Gastrocnemius medialis (tissue), 4 donors: Measurements from ENCODE around the gene NAB2.

Experiments used
- POLR2A ChIP-seq, 2 donors: fragments of 450-650 bp; IDR thresholded peaks; one replicate each; pipeline ENCODE4 v1.6.1; 2017; ENCODE audit warnings: antibody characterized with exemption in 2 of 2, mild to moderate bottlenecking in 2 of 2, moderate library complexity in 2 of 2
- TF ChIP-seq, protein P1 (sequence below), 5 experiments: fragments of 450-650 bp in 3 of 5; fragments of 200-600 bp in 2 of 5; sonication (generic) in 2 of 5; IDR thresholded peaks in 4 of 5; conservative IDR thresholded peaks in 1 of 5; 1 replicate in 4 of 5; 2 replicates in 1 of 5; pipeline ENCODE4 v1.5.1; 2016 to 2019; ENCODE audit warnings: antibody characterized with exemption in 5 of 5, mild to moderate bottlenecking in 3 of 5, moderate library complexity in 3 of 5

GRCh38 chr12:57129321-57129842, 40.5 kb downstream of the NAB2 start:
- TF ChIP-seq POLR2A (IDR thresholded peaks at IDR 0.05), result no peak
- TF ChIP-seq, protein P1, sequence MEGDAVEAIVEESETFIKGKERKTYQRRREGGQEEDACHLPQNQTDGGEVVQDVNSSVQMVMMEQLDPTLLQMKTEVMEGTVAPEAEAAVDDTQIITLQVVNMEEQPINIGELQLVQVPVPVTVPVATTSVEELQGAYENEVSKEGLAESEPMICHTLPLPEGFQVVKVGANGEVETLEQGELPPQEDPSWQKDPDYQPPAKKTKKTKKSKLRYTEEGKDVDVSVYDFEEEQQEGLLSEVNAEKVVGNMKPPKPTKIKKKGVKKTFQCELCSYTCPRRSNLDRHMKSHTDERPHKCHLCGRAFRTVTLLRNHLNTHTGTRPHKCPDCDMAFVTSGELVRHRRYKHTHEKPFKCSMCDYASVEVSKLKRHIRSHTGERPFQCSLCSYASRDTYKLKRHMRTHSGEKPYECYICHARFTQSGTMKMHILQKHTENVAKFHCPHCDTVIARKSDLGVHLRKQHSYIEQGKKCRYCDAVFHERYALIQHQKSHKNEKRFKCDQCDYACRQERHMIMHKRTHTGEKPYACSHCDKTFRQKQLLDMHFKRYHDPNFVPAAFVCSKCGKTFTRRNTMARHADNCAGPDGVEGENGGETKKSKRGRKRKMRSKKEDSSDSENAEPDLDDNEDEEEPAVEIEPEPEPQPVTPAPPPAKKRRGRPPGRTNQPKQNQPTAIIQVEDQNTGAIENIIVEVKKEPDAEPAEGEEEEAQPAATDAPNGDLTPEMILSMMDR (IDR thresholded peaks at IDR 0.05 in 4 of 5, conservative IDR thresholded peaks at IDR 0.05 in 1 of 5), result no peak
